Right atrium auricular region (tissue), 2 donors: Measurements from ENCODE around the gene DECR2. TPM values are rescaled to one million over a fixed set of nuclear protein-coding genes. Genes with fewer than 3 reads are reported as not detected.

Source experiments
- DNase-seq: peaks from one replicate; pipeline ENCODE4 v3.0.0-alpha.2; 2019; ENCODE audit warnings: low spot score
- H3K27ac ChIP-seq, 2 donors: fragments of 200-600 bp; sonication (generic); 1 replicate in 1 of 2; 2 replicates in 1 of 2; pipeline ENCODE4 v1.5.1; 2016 to 2019
- H3K27me3 ChIP-seq, 2 donors: fragments of 200-600 bp; sonication (generic); one replicate each; pipeline versions ENCODE4 v1.5.1 to v1.6.0; 2017 to 2019
- H3K36me3 ChIP-seq: fragments of 200-600 bp; sonication (generic); one replicate; pipeline ENCODE4 v1.5.1; 2016
- H3K4me1 ChIP-seq, 2 donors: fragments of 200-600 bp; sonication (generic); one replicate each; pipeline versions ENCODE4 v1.5.1 to v1.6.0; 2017 to 2019
- H3K4me3 ChIP-seq, 2 donors: fragments of 200-600 bp; sonication (generic); 1 replicate in 1 of 2; 2 replicates in 1 of 2; pipeline ENCODE4 v1.5.1; 2017 to 2019; ENCODE audit warnings: mild to moderate bottlenecking in 1 of 2, moderate library complexity in 1 of 2
- H3K9me3 ChIP-seq, 2 donors: fragments of 200-600 bp; sonication (generic); one replicate each; pipeline ENCODE4 v1.5.1; 2019
- CTCF ChIP-seq, 2 donors: fragments of 200-600 bp; sonication (generic); IDR thresholded peaks; one replicate each; pipeline ENCODE4 v1.5.1; 2019; ENCODE audit warnings: antibody characterized with exemption in 2 of 2
- total RNA-seq, 2 donors: library from RNA; depleted of rRNA; stranded (reverse); fragments of >200 nt; gene quantifications; one replicate each; pipeline ENCODE4 v1.1.0, GENCODE V29; 2016

DECR2 gene
- total RNA-seq, 2 donors from 2014 or later, result 10.6 to 18.7 TPM

- TF ChIP-seq CTCF (IDR thresholded peaks at IDR 0.05), result no peak
- H3K9me3 ChIP-seq, result no peaks in the 10 kb centered on the region
- H3K27ac ChIP-seq, result peak overlapping the region; percentile 35 to 56
- peaks cover 51% of the 10 kb centered on the region for H3K36me3 ChIP-seq
- H3K27me3 ChIP-seq, result no peaks in the 10 kb centered on the region
- peaks cover 0 to 19% of the 10 kb centered on the region in 2 donors for H3K4me1 ChIP-seq
- H3K4me3 ChIP-seq, result peak overlapping the region; percentile 57 to 59
- DNase-seq, result no peak
These were observed 31.7 kb upstream of the DECR2 start for GRCh38 chr16:369866-370436.

- Histone ChIP-seq H3K4me3 (peak within 1 kb of the TSS; percentile 57 to 59), H3K4me1 (peaks cover 0 to 19% of the 10 kb centered on the region in 2 donors), H3K36me3 (peaks cover 55% of the 10 kb centered on the region), H3K27ac (peak within 1 kb of the TSS; percentile 35 to 56), H3K27me3 (no peaks in the 10 kb centered on the region), H3K9me3 (no peaks in the 10 kb centered on the region)
- peak; percentile 97 for DNase-seq
- no peak for TF ChIP-seq CTCF (IDR thresholded peaks at IDR 0.05)
These were observed 31.2 kb upstream of the DECR2 start, which contains the start of gene MRPL28 for GRCh38 chr16:370443-370842. MRPL28 (minus strand) TSS chr16:370538; CDS start chr16:370218, 320 bp downstream.

GRCh38 chr16:370979-371514, 30.6 kb upstream of the DECR2 start:
- Histone ChIP-seq H3K27ac (peak overlapping the region; percentile 35 to 56), H3K36me3 (peaks cover 58% of the 10 kb centered on the region)
- no peak for DNase-seq

GRCh38 chr16:371515-372301, 30.0 kb upstream of the DECR2 start:
- no peak for DNase-seq
- no peak for TF ChIP-seq CTCF (IDR thresholded peaks at IDR 0.05)
- Histone ChIP-seq H3K27me3 (no peaks in the 10 kb centered on the region), H3K27ac (no peak overlapping the region), H3K9me3 (no peaks in the 10 kb centered on the region), H3K4me3 (no peak overlapping the region), H3K36me3 (peaks cover 61% of the 10 kb centered on the region), H3K4me1 (peaks cover 0 to 19% of the 10 kb centered on the region in 2 donors)

More at GRCh38 chr16:370979-371514, 30.6 kb upstream of the DECR2 start:
- Histone ChIP-seq H3K9me3 (no peaks in the 10 kb centered on the region), H3K4me3 (peak overlapping the region in 1 of 2 donors; percentile 57), H3K4me1 (peaks cover 0 to 19% of the 10 kb centered on the region in 2 donors), H3K27me3 (no peaks in the 10 kb centered on the region)
- TF ChIP-seq CTCF (IDR thresholded peaks at IDR 0.05), result no peak

GRCh38 chr16:372302-372983, 29.2 kb upstream of the DECR2 start:
- H3K27me3 ChIP-seq, result no peaks in the 10 kb centered on the region
- H3K4me1 ChIP-seq, result peaks cover 0 to 19% of the 10 kb centered on the region in 2 donors
- DNase-seq, result no peak
- no peak for TF ChIP-seq CTCF (IDR thresholded peaks at IDR 0.05)
- H3K36me3 ChIP-seq, result peaks cover 64% of the 10 kb centered on the region
- no peak overlapping the region for H3K4me3 ChIP-seq
- H3K9me3 ChIP-seq, result no peaks in the 10 kb centered on the region
- no peak overlapping the region for H3K27ac ChIP-seq
